Loucy (cell line): ENCODE results near the gene DHRS13.

Source experiments
- H2AFZ ChIP-seq: fragments of 200-600 bp; sonication (generic); 2 replicates; pipeline ENCODE4 v1.6.0; 2016; ENCODE audit warnings: antibody characterized with exemption, mild to moderate bottlenecking, low read length, moderate library complexity
- H3F3A ChIP-seq: fragments of 200-600 bp; 2 replicates; pipeline ENCODE4 v1.6.0; 2016; ENCODE audit warnings: antibody characterized with exemption, low read depth, mild to moderate bottlenecking
- H3K27me3 ChIP-seq: fragments of 200-600 bp; sonication (generic); 2 replicates; pipeline ENCODE4 v1.6.1; 2014; ENCODE audit warnings: low read length, mild to moderate bottlenecking; ENCODE audit not compliant: insufficient read depth, poor library complexity, severe bottlenecking
- H3K36me3 ChIP-seq: fragments of 200-600 bp; sonication (generic); 2 replicates; pipeline ENCODE4 v1.6.1; 2016; ENCODE audit warnings: low read length; ENCODE audit not compliant: insufficient read depth
- H3K4me1 ChIP-seq: fragments of 200-600 bp; sonication (generic); 2 replicates; pipeline ENCODE4 v1.5.1; 2014; ENCODE audit warnings: low read length, mild to moderate bottlenecking; ENCODE audit not compliant: insufficient read depth, poor library complexity, severe bottlenecking
- H3K4me2 ChIP-seq: fragments of 200-600 bp; sonication (generic); 2 replicates; pipeline ENCODE4 v1.6.0; 2014; ENCODE audit warnings: antibody characterized with exemption, low read length, low read depth, mild to moderate bottlenecking; ENCODE audit not compliant: poor library complexity, severe bottlenecking
- H3K4me3 ChIP-seq: fragments of 200-600 bp; sonication (generic); 2 replicates; pipeline ENCODE4 v1.5.1; 2014; ENCODE audit warnings: low read length, mild to moderate bottlenecking, mixed read lengths; ENCODE audit not compliant: poor library complexity, severe bottlenecking
- H3K79me2 ChIP-seq: fragments of 200-600 bp; sonication (generic); 2 replicates; pipeline ENCODE4 v1.6.1; 2014; ENCODE audit warnings: low read length; ENCODE audit not compliant: insufficient read depth
- H3K9ac ChIP-seq: fragments of 200-600 bp; sonication (generic); 2 replicates; pipeline ENCODE4 v1.6.0; 2014; ENCODE audit warnings: mild to moderate bottlenecking, low read depth, low read length, moderate library complexity; ENCODE audit not compliant: poor library complexity, severe bottlenecking
- H3K9me2 ChIP-seq: fragments of 200-600 bp; sonication (generic); replicated peaks from 2 replicates; pipeline ENCODE4 v1.6.1; 2016; ENCODE audit warnings: low read depth, low read length, mixed read lengths
- H3K9me3 ChIP-seq: fragments of 200-600 bp; sonication (generic); 2 replicates; pipeline ENCODE4 v1.6.1; 2014; ENCODE audit warnings: mild to moderate bottlenecking, antibody characterized with exemption, low read length, low read depth; ENCODE audit not compliant: insufficient read depth
- H4K20me1 ChIP-seq: fragments of 200-600 bp; sonication (generic); 2 replicates; pipeline ENCODE4 v1.6.0; 2014; ENCODE audit warnings: antibody characterized with exemption, low read length, mild to moderate bottlenecking; ENCODE audit not compliant: insufficient read depth, poor library complexity, severe bottlenecking
- EZH2phosphoT487 ChIP-seq: fragments of 200-600 bp; IDR thresholded peaks from 2 replicates; pipeline ENCODE4 v1.6.1; 2018; ENCODE audit warnings: antibody characterized with exemption, mild to moderate bottlenecking, moderate library complexity, borderline replicate concordance
- TF ChIP-seq, protein P1 (sequence below): fragments of 200-600 bp; sonication (generic); conservative IDR thresholded peaks from 2 replicates; pipeline ENCODE4 v1.5.1; 2014; ENCODE audit warnings: mild to moderate bottlenecking, antibody characterized with exemption, low read length

DHRS13 gene

DNA sequence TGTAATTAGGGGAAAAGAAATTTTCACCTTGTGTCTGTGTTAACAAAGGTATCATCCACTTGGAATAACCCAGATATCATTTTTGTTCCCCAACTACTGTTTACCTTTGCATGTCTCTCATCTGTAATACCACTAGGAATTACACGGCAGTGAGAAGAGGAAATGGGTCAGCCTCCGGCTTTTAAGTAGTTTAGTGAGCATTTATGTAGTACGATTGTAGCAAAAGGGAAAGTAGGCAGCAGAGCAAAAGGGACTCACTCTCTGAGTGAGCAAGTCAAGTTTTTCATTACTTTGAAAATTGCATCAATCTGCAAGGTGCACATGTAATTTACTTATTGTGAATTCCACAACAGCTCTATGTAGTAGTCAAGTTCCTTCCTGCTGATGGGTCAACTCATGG is 37.3 kb upstream of the DHRS13 start:
- peaks cover 88% of the 10 kb centered on the region for H4K20me1 ChIP-seq
- no peak overlapping the region for H3K9ac ChIP-seq
- no peak overlapping the region for H3K4me2 ChIP-seq
- no peaks in the 10 kb centered on the region for H3K27me3 ChIP-seq
- TF ChIP-seq, protein P1, sequence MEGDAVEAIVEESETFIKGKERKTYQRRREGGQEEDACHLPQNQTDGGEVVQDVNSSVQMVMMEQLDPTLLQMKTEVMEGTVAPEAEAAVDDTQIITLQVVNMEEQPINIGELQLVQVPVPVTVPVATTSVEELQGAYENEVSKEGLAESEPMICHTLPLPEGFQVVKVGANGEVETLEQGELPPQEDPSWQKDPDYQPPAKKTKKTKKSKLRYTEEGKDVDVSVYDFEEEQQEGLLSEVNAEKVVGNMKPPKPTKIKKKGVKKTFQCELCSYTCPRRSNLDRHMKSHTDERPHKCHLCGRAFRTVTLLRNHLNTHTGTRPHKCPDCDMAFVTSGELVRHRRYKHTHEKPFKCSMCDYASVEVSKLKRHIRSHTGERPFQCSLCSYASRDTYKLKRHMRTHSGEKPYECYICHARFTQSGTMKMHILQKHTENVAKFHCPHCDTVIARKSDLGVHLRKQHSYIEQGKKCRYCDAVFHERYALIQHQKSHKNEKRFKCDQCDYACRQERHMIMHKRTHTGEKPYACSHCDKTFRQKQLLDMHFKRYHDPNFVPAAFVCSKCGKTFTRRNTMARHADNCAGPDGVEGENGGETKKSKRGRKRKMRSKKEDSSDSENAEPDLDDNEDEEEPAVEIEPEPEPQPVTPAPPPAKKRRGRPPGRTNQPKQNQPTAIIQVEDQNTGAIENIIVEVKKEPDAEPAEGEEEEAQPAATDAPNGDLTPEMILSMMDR = no peak
- TF ChIP-seq EZH2phosphoT487 = no peak
- peaks cover 58% of the 10 kb centered on the region; the same call in 1 of the 2 replicates for H3K36me3 ChIP-seq
- no peaks in the 10 kb centered on the region for H3K9me2 ChIP-seq
- H3F3A ChIP-seq = no peaks in the 10 kb centered on the region
- H3K4me1 ChIP-seq = peaks cover 21% of the 10 kb centered on the region
- H2AFZ ChIP-seq = no peak overlapping the region
- no peak overlapping the region for H3K4me3 ChIP-seq
- no peaks in the 10 kb centered on the region for H3K9me3 ChIP-seq
- peaks cover 99% of the 10 kb centered on the region for H3K79me2 ChIP-seq

DNA sequence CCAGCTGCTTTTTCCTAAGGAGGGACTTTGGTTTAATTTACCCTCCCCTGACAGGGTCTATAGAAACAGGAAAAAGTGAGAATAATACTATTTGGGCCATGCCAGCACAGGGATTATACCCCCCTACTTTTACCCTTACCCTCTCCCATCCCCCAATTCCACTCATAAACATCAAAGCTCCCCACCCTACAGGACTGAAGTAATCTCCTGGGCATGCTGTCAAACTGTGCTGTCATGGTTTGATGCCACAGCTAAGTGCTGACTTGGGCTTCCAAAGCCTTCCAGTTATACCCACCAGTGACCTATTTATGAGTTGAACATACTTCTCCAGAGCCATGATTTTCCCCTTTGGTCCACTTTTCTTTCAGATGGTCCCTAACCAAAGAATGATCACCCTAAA is 35.7 kb upstream of the DHRS13 start:
- H2AFZ ChIP-seq = no peak overlapping the region
- no peaks in the 10 kb centered on the region for H3F3A ChIP-seq
- H3K9me2 ChIP-seq = no peaks in the 10 kb centered on the region
- TF ChIP-seq, protein P1 = no peak
- no peak for TF ChIP-seq EZH2phosphoT487
- no peaks in the 10 kb centered on the region for H3K9me3 ChIP-seq
- peaks cover 97% of the 10 kb centered on the region for H3K79me2 ChIP-seq
- H3K9ac ChIP-seq = no peak overlapping the region
- H3K4me1 ChIP-seq = peaks cover 20% of the 10 kb centered on the region
- no peak overlapping the region for H3K4me2 ChIP-seq
- H3K36me3 ChIP-seq = peaks cover 51% of the 10 kb centered on the region; the same call in 1 of the 2 replicates
- peaks cover 87% of the 10 kb centered on the region for H4K20me1 ChIP-seq
- H3K27me3 ChIP-seq = no peaks in the 10 kb centered on the region
- no peak overlapping the region for H3K4me3 ChIP-seq

DNA sequence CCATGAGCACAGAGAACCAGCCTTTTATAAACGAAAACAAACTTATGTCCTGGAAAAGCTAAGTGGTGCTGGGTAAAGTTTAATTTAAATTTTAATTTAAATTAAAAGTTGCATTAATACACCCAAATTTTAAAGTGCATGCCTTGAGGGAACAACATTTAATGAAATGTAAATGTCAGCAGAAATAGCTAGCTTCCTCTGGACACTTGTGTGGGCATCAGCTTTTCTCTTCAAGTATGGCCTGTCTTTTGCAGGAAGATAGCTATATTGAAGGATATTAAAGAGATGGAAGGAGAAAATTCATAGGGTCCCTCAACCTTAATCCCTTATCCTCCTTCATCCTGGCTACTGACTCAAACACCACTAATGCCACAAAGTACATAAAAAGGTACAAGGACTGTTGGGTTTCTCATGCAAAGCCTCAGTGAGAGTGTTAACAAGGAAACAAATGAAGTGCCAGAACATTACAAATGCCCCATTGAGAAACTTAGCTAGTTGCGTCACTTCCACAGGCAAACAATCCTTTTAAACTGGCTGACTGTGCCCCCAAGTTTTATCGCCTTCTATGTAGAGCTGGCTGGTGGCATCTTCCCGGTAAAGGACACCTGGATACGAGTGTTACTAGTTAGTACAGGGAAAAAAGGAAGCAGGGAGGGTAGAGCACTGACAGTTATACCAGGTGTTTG is 34.3 kb upstream of the DHRS13 start:
- H2AFZ ChIP-seq = no peak overlapping the region
- peaks cover 20% of the 10 kb centered on the region for H3K4me1 ChIP-seq
- no peak overlapping the region for H3K4me2 ChIP-seq
- TF ChIP-seq, protein P1 = no peak
- no peak for TF ChIP-seq EZH2phosphoT487
- H3F3A ChIP-seq = no peaks in the 10 kb centered on the region
- H3K9me3 ChIP-seq = no peaks in the 10 kb centered on the region
- H3K27me3 ChIP-seq = no peaks in the 10 kb centered on the region
- no peak overlapping the region for H3K9ac ChIP-seq
- peaks cover 98% of the 10 kb centered on the region for H3K79me2 ChIP-seq
- peaks cover 88% of the 10 kb centered on the region for H4K20me1 ChIP-seq
- H3K36me3 ChIP-seq = peaks cover 52% of the 10 kb centered on the region; the same call in 1 of the 2 replicates
- H3K9me2 ChIP-seq = no peaks in the 10 kb centered on the region
- no peak overlapping the region for H3K4me3 ChIP-seq
